GM12801 (cell line): ENCODE results near the gene LAD1.

Experiments
- TF ChIP-seq, protein P1 (sequence below): IDR thresholded peaks from one replicate; pipeline ENCODE4 v1.5.1; 2011; ENCODE audit warnings: control low read depth; ENCODE audit not compliant: insufficient read length; ENCODE audit errors: extremely low read depth

LAD1 gene

DNA sequence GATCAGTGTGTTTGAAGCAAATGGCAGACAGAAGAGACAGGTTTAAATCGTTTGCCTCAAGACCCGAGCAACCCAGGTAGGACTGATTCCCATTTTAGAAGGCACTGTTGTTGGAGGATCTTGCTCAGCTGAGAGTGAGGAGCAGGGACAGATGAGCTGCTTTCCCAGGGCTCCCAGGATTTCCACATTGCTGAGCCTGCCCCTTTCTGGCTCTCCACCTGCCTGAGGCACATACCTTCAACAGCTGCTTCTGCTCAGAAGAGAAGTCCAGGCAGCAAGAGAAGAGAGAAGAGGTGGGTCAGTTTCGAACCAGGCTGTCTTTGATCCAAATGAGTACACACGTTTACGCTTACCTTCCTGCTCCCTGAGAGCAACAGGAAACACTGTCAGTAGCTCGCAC lies 27.3 kb downstream of the LAD1 start:
- TF ChIP-seq, protein P1, sequence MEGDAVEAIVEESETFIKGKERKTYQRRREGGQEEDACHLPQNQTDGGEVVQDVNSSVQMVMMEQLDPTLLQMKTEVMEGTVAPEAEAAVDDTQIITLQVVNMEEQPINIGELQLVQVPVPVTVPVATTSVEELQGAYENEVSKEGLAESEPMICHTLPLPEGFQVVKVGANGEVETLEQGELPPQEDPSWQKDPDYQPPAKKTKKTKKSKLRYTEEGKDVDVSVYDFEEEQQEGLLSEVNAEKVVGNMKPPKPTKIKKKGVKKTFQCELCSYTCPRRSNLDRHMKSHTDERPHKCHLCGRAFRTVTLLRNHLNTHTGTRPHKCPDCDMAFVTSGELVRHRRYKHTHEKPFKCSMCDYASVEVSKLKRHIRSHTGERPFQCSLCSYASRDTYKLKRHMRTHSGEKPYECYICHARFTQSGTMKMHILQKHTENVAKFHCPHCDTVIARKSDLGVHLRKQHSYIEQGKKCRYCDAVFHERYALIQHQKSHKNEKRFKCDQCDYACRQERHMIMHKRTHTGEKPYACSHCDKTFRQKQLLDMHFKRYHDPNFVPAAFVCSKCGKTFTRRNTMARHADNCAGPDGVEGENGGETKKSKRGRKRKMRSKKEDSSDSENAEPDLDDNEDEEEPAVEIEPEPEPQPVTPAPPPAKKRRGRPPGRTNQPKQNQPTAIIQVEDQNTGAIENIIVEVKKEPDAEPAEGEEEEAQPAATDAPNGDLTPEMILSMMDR: no peak

DNA sequence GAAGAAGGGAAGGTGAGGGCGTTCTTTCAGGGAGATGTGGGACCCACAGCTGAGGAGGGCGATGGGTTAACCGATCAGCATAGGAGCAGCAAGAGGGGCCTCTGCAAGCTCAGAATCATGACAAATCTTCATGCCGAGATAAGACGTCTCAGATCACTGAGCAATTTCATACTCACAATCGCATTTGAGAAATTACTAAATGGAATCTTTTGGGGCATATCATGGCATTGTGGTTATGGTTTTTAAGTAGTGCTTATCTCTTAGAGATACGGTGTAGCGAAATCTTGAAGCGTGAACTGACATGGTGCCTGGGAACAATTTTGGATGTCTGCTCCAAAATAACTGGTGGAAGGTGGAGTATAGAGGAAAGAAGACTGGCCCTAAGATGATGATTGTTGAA lies 27.8 kb downstream of the LAD1 start:
- TF ChIP-seq, protein P1: no peak

DNA sequence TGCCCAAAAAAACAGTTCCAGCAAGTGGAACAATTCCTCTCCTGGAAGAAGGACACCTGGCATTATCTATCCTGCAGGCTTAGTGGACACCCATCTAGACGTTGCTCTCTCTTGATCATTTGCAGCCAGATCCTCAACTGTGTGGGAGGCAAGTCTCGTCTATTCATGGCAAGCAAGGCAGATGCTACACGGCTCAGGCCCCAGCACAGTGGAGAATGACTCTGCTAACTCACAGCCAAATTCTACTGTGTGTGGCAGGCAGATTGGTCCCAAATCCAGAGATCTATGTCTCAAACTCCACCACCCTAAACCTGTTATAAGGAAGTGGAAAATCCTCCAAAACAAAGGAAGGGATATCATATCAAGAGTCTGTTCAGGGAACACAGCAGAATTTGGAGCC lies 28.6 kb downstream of the LAD1 start:
- TF ChIP-seq, protein P1: no peak

DNA sequence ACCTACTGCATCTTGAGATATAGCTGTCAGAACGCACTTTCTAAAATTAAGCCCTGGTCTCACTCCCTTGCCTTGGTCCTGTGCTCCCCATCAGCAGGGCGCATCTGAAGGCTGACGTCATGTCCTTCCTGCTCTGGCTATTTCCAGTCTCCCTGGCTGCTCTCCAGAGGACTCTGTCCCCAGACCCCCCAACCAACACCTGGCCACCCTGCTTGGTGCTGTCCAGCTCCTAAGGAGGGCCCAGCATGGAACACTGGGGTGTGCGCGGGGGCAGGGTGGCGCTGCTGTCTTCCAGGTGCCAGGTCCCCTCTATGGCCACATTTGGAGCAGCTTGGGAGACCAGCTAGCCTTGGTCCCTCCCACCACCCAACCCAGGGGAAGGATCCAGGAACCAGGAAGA lies 29.9 kb downstream of the LAD1 start:
- TF ChIP-seq, protein P1: no peak

DNA sequence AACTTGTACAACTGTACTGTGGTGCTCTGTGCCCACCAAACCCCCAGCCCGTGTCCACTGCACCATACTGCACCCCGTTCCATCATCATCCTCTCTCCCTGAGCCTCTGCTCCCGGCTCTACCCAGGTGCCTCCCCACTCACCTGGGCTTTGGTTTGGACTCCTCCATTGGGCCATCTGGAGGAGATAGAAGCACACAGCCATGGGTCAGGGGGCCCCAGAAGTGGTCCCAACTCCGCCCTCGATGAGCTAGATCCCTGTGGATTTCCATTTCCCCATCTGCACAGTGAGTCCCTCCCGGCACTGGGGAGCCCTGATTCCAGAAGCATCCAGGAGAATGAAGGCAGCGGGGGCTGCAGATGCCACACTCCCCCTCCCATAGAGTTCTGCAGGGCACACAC lies 32.4 kb downstream of the LAD1 start:
- TF ChIP-seq, protein P1: no peak

DNA sequence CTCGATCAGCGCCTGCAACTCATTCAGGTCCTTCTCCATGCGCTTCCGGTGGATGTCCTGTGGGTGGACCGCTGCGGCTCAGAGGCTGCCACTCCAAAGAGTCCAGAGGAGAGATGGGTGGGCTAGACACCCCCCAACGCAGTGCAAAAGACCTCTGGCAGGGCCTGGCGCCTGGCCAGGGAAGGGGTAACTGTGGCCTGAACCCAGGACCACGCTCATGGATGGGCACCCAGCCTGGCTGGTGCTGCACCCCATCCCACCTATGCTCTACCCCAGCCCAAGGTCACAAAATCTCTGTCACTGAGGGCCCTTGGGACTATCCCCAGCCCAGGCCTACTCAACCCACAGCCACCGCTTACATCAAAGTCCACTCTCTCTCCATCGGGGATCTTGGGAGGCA lies 33.9 kb downstream of the LAD1 start:
- TF ChIP-seq, protein P1: no peak

DNA sequence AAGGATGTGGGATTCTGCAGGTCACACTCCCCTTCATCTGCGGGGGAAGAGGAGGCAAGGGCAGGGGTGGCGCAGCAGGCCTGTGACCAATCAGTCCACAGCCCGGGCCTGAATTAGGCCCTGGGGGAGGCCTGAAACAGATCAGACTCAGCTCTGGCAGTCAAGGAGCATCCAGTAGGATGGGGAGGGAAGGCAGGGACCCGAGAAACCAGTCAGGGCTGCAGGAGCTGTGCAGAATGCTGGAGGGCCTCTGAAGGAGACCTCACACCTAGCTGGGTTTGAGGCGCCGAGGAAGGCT lies 34.4 kb downstream of the LAD1 start:
- TF ChIP-seq, protein P1: no peak

DNA sequence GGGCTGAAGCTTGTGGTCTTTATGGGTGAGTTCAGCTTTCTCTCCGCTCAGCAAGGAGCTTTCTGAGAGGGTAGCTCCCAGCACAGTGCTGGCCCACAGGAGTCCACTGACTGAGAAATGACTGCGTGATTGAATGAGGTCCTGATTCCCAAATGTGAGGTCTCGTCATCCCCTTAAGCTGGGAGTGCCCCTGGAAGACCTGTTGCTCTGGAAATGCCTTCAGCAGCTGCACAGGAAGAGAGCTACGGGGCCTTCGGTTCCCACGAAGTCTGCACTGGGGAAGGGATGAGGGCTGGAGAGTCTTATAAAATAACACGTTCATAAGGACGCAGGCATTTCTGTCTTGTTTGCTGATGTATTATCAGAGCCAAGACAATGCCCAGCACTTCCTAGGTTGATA lies 35.7 kb downstream of the LAD1 start:
- TF ChIP-seq, protein P1: no peak
